ENCODE data around the gene CHRNG. TPM values are rescaled to one million over a fixed set of nuclear protein-coding genes. Genes with fewer than 3 reads are reported as not detected.

Gene CHRNG
- total RNA-seq, 1 donor from 2014 or later, result not detected

DNA sequence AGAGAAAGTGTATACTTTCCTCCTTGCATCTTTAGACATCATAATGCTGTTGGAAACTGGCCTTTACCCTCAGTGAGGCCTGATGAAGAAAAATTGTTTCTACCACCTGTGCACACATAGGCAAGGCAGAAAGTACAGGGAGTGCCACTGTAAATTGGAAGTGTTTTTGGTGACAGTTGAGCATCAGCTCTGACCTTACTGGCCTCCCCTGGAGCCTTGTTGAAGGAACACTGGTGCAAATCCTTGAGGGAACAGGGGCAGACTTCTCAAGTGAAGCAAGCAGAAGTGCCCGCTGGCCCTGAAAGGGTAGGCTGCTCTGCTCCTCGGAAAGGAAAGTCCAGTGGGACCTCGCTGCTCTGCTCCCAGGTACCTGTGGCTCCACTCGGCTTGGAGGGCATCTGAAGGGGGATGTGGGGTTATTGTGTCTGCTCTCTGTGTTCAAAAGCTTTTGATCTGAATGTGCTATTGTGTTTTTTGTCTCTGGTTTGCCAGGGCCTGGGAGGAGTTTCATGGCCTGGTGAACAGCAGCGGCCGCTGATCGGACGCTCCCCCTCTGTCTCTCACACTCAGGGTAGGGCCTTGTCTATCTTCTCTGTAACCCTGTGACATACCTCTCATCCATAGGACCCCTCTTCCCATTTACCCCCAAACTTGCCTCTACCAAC, 34.4 kb downstream of the CHRNG start:
- TF ChIP-seq, protein P1, sequence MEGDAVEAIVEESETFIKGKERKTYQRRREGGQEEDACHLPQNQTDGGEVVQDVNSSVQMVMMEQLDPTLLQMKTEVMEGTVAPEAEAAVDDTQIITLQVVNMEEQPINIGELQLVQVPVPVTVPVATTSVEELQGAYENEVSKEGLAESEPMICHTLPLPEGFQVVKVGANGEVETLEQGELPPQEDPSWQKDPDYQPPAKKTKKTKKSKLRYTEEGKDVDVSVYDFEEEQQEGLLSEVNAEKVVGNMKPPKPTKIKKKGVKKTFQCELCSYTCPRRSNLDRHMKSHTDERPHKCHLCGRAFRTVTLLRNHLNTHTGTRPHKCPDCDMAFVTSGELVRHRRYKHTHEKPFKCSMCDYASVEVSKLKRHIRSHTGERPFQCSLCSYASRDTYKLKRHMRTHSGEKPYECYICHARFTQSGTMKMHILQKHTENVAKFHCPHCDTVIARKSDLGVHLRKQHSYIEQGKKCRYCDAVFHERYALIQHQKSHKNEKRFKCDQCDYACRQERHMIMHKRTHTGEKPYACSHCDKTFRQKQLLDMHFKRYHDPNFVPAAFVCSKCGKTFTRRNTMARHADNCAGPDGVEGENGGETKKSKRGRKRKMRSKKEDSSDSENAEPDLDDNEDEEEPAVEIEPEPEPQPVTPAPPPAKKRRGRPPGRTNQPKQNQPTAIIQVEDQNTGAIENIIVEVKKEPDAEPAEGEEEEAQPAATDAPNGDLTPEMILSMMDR (IDR thresholded peaks at IDR 0.05), result no peak

DNA sequence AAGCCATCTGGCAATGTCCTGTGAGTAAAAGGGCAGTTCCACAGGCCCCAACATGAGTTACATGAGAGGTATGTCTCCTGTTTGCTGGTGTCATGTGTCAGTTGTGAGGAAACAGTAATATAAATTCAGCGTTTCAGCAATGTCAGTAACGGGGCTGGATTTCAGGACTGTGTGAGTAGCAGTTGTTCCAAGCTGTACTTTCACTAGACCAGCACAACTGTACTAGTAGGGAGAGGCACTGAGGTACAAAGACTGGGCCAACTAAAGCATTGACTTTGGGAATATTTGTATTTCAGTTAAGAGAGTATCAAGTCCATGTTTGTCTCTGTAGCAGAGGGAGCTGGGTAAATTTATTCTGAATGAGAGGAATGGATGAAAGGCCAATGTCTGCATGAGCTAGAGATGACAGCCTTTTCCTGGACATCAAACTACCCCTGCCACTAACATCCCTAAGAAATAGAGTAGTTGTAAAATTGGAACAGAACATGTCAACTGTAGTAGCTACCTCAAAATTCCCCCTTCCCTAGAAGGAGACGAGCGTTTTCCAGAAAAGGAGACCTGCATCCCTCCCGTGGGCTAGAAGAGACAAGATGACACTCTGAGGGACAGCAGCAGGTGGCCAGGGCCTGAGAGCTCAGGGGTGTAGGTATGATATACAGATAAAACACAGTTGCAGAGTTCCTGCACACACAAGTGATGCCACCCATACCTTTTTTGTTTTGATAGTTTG, 35.3 kb downstream of the CHRNG start:
- no peak overlapping the region for H3K4me3 Mint-ChIP-seq (ENCODE audit: unreplicated experiment)
- no peaks in the 10 kb centered on the region for H3K9me3 Mint-ChIP-seq (ENCODE audit: unreplicated experiment)
- TF ChIP-seq, protein P1 (IDR thresholded peaks at IDR 0.05), result no peak
- no peak overlapping the region for H3K27ac Mint-ChIP-seq (ENCODE audit: unreplicated experiment)
- no peak for DNase-seq (ENCODE audit: extremely low spot score, unreplicated experiment)
- peaks cover 26% of the 10 kb centered on the region for H3K36me3 Mint-ChIP-seq (ENCODE audit: unreplicated experiment)
- no peaks in the 10 kb centered on the region for H3K27me3 Mint-ChIP-seq (ENCODE audit: unreplicated experiment)
- peaks cover 24% of the 10 kb centered on the region for H3K4me1 Mint-ChIP-seq (ENCODE audit: unreplicated experiment)

More for the DNA sequence above, 34.4 kb downstream of the CHRNG start:
- no peaks in the 10 kb centered on the region for H3K9me3 Mint-ChIP-seq (ENCODE audit: unreplicated experiment)
- peaks cover 24% of the 10 kb centered on the region for H3K4me1 Mint-ChIP-seq (ENCODE audit: unreplicated experiment)
- peak overlapping the region; percentile 3 for H3K27ac Mint-ChIP-seq (ENCODE audit: unreplicated experiment)
- H3K36me3 Mint-ChIP-seq (ENCODE audit: unreplicated experiment), result peaks cover 34% of the 10 kb centered on the region
- H3K4me3 Mint-ChIP-seq (ENCODE audit: unreplicated experiment), result no peak overlapping the region
- no peaks in the 10 kb centered on the region for H3K27me3 Mint-ChIP-seq (ENCODE audit: unreplicated experiment)
- no peak for DNase-seq (ENCODE audit: extremely low spot score, unreplicated experiment)

DNA sequence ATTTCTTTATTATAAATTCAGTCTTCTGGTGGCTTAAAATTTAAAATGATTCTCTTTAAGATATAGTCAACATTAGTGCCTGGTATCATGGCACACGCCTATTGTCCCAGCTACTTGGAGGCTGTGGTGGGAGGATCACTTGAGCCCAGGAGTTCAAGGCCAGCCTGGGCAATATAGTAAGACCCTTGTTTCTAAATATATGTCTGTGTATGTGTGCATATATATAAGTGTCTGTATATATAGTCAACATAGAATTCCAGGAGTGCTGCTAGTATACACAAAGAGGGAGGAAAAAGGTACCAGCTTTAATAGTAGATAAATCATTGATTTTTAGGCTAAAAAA, 35.9 kb downstream of the CHRNG start:
- H3K27me3 Mint-ChIP-seq (ENCODE audit: unreplicated experiment), result no peaks in the 10 kb centered on the region
- no peak overlapping the region for H3K4me3 Mint-ChIP-seq (ENCODE audit: unreplicated experiment)

DNA sequence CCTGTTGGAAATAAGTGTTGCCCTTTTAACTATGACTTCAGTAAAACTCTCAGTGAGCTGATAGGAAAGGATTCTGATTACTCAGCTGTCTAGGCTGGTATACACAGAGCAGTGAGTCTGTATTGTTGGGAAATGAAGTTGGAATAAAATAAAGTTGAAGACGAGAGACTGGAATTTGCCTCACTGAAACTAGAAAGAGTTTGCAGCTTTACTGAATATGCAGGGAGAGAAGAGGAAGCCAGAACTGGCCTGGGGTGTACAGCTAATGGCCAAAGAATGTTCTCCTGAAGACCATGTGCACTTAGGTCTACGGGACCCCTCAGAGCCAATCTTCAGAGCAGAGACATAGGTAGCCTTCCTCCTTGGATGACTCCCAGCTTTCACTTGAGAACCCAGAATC, 37.5 kb downstream of the CHRNG start:
- TF ChIP-seq, protein P1 (IDR thresholded peaks at IDR 0.05), result no peak
- Mint-ChIP-seq H3K4me1 (ENCODE audit: unreplicated experiment) (peaks cover 16% of the 10 kb centered on the region), H3K27ac (ENCODE audit: unreplicated experiment) (peak overlapping the region; percentile 31), H3K27me3 (ENCODE audit: unreplicated experiment) (no peaks in the 10 kb centered on the region), H3K4me3 (ENCODE audit: unreplicated experiment) (no peak overlapping the region), H3K9me3 (ENCODE audit: unreplicated experiment) (no peaks in the 10 kb centered on the region), H3K36me3 (ENCODE audit: unreplicated experiment) (peaks cover 28% of the 10 kb centered on the region)
- no peak for DNase-seq (ENCODE audit: extremely low spot score, unreplicated experiment)

More for the DNA sequence above, 35.9 kb downstream of the CHRNG start:
- Mint-ChIP-seq H3K27ac (ENCODE audit: unreplicated experiment) (no peak overlapping the region), H3K36me3 (ENCODE audit: unreplicated experiment) (peaks cover 22% of the 10 kb centered on the region), H3K4me1 (ENCODE audit: unreplicated experiment) (peaks cover 24% of the 10 kb centered on the region), H3K9me3 (ENCODE audit: unreplicated experiment) (no peaks in the 10 kb centered on the region)
- TF ChIP-seq, protein P1 (IDR thresholded peaks at IDR 0.05), result no peak
- DNase-seq (ENCODE audit: extremely low spot score, unreplicated experiment), result no peak

DNA sequence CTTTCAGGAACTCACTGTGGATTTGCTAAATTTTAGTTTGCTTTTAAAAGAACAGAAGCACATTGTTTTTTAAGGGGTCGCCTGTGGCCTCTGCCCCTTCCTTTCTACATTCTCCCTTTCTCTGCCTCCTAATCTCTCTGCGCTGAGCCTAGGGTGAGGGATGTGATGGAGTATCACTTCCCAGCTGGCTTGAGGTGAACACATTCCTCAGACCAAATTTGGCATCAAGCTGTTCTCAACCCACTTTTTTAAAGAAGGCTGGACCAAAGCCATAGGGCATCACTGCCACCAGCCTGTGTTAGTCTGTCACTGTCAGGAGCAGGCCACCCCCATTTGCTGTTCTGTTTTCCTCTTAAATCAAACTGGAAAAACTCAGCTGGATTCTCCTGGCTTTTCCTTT, 38.3 kb downstream of the CHRNG start:
- Mint-ChIP-seq H3K27me3 (ENCODE audit: unreplicated experiment) (no peaks in the 10 kb centered on the region), H3K36me3 (ENCODE audit: unreplicated experiment) (peaks cover 31% of the 10 kb centered on the region), H3K9me3 (ENCODE audit: unreplicated experiment) (no peaks in the 10 kb centered on the region), H3K4me3 (ENCODE audit: unreplicated experiment) (no peak overlapping the region), H3K27ac (ENCODE audit: unreplicated experiment) (no peak overlapping the region), H3K4me1 (ENCODE audit: unreplicated experiment) (peaks cover 16% of the 10 kb centered on the region)
- DNase-seq (ENCODE audit: extremely low spot score, unreplicated experiment), result no peak
- TF ChIP-seq, protein P1 (IDR thresholded peaks at IDR 0.05), result no peak

Measured in osteocyte (in vitro differentiated cells).